Activated CD8-positive, alpha-beta memory T cell treated with anti-CD3 and anti-CD28 coated beads for 36 hours (primary cell): ENCODE data around the gene DNAH12. TPM values are rescaled to one million over a fixed set of nuclear protein-coding genes. Genes with fewer than 3 reads are reported as not detected.
"Not testable (repeated sequence)": the region's sequence is repeated elsewhere in the genome, so short reads cannot be mapped to it uniquely, and the experiment has no call there.

ENCODE experiments used
- CTCF ChIA-PET: fragments of 350-600 bp; sonication (Branson Sonifier 250); formaldehyde crosslinking; loops from one replicate; lab custom pipeline; 2021; ENCODE audit warnings: antibody characterized with exemption; lab: Charles Lee
- POLR2A ChIA-PET: fragments of 350-600 bp; sonication (Branson Sonifier 250); formaldehyde crosslinking; loops from one replicate; lab custom pipeline; 2021; ENCODE audit warnings: antibody characterized with exemption; lab: Charles Lee
- total RNA-seq, 2 experiments: library from RNA; stranded (reverse); gene quantifications; one replicate each; pipeline ENCODE4 v1.2.3, GENCODE V29; 2021

The DNAH12 gene
- total RNA-seq, 2 experiments from 2014 or later, result 0.08 TPM; not detected in 1

DNA sequence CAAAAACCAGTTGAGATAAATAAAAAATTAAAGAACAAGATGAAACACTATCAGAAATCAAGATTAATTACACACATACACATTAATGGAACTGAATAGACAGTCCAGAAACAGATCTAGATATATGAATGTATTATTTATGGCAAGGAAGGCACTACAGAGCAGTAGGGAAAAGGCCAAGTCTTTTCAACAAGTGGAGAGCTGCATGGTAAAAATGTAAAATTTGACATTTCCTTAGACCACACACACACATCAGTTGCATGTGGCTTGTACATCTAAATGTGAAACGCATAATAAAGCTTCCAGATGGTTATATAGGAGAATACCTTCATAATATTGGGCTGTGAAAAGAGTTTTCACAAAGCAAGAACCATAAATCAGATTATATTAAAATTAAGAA lies 193.9 kb downstream of the DNAH12 start:
- POLR2A ChIA-PET, result no interaction called here
- CTCF ChIA-PET, result no interaction called here

DNA sequence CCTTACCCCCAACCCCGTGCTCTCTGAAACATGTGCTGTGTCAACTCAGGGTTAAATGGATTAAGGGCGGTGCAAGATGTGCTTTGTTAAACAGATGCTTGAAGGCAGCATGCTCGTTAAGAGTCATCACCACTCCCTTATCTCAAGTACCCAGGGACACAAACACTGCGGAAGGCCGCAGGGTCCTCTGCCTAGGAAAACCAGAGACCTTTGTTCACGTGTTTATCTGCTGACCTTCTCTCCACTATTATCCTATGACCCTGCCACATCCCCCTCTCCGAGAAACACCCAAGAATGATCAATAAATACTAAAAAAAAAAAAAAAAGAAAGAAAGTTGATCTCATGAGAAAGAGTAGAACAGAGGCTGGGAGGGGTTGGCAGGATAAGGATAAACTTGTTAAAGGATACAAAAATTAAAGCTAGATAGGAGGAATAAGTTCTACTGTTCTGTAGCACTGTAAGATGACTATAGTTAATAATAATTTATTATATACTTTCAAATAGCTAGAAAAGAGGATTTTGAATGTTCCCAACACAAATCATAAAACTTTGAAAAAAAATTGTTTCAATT lies 205.0 kb downstream of the DNAH12 start:
- CTCF ChIA-PET, POLR2A ChIA-PET: not testable (repeated sequence)

DNA sequence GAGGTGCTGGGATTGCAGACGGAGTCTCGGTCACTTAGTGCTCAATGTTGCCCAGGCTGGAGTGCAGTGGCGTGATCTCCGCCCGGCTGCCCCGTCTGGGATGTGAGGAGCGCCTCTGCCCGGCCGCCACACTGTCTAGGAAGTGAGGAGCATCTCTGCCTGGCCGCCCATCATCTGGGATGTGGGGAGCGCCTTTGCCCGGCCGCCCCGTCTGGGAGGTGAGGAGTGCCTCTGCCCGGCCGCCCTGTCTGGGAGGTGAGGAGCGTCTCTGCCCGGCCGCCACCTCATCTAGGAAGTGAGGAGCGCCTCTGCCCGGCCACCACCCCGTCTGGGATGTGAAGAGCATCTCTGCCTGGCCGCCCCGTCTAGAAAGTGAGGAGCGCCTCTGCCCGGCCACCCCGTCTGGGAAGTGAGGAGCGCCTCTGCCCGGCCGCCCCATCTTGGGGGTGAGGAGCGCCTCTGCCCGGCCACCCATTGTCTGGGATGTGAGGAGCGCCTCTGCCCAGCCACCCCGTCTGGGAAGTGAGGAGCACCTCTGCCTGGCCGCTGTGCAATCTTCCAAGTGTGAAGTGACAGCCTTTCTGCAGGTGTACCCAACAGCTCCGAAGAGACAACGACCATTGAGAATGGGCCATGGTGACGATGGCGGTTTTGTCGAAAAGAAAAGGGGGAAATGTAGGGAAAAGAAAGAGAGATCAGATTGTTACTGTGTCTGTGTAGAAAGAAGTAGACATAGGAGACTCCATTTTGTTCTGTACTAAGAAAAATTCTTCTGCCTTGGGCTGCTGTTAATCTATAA lies 205.7 kb downstream of the DNAH12 start:
- POLR2A ChIA-PET, CTCF ChIA-PET: not testable (repeated sequence)

DNA sequence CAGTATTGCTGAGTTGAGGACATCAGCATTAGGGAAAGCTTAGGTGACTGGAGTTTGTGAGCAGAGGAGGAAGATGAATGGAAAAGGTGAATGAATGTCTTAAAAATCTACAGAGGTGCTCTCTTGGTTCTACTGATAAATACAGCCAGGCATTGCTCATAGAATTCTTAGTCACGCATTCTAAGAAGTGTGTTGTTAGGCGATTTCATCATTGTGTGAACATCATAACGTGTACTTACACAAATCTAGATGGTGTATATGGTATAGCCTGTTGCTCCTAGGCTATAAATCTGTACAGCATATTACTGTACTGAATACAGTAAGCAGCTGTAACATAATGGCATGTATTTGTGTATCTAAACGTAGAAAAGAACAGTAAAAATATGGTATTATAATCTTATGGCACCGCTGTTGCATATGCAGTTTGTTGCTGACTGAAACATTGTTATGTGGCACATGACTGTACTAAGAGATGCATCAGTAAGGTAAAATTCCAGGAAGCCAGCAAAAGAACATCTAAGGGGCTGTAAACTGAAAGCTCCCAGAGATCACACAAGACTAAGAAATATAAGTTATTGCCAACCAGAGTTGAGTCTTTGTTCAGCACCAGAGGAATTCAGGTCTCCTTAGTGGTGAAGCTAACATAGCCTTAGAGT lies 208.7 kb downstream of the DNAH12 start:
- CTCF ChIA-PET, result interaction anchor here (1.7 kb wide), 1 partner anchor 61 kb away, joined by 4 read pairs; no protein-coding TSS in a partner anchor
- POLR2A ChIA-PET, result no interaction called here

DNA sequence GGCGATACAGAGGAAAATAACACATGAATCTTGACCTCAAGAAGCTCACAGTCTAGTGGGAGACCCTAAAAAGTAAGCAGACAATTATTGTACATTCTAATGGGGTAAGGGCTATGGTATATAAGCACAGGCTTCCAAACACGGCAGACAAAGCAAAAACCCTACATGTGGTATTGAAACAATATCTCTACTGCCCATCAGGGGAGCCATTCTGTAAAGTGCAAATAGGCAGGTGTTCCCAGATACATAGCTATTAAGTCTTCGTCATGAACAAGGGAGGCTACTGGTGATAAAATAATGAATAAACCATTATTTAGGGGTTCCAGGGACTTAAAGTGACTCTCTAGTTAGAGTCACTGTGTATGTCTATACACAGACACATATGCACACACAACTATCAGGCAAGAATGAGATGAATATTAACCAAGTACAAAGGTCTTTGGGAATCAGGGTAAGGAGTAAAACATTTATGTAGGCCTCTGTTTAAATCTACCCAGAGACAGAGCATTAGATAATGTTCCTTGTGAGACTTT lies 213.0 kb downstream of the DNAH12 start:
- CTCF ChIA-PET, result no interaction called here
- POLR2A ChIA-PET, result no interaction called here

DNA sequence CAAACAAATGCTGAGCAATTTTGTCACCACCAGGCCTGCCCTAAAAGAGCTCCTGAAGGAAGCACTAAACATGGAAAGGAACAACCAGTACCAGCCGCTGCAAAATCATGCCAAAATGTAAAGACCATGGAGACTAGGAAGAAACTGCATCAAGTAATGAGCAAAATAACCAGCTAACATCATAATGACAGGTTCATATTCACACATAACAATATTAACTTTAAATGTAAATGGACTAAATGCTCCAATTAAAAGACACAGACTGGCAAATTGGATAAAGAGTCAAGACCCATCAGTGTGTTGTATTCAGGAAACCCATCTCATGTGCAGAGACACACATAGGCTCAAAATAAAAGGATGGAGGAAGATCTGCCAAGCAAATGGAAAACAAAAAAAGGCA lies 217.6 kb downstream of the DNAH12 start:
- POLR2A ChIA-PET, CTCF ChIA-PET: not testable (repeated sequence)

DNA sequence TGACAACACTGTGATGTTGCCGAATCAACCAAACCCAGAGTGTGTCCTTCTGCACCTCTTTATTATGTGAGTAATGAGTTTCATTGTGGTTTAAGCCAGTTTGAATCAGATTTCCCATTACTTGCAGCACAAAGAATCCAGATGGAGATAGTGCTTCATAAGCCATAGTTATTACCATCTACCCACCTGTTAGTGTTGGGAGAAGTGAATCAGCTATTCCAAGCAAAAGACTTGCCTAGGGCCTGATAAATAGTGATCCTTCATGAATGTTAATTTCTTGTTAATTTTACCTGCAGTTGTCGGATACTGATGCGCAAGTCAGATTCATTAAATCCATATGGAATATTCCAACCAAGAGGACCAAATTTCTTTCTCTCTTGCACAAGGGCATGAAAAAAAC lies 229.9 kb downstream of the DNAH12 start:
- POLR2A ChIA-PET, result no interaction called here
- CTCF ChIA-PET, result no interaction called here

DNA sequence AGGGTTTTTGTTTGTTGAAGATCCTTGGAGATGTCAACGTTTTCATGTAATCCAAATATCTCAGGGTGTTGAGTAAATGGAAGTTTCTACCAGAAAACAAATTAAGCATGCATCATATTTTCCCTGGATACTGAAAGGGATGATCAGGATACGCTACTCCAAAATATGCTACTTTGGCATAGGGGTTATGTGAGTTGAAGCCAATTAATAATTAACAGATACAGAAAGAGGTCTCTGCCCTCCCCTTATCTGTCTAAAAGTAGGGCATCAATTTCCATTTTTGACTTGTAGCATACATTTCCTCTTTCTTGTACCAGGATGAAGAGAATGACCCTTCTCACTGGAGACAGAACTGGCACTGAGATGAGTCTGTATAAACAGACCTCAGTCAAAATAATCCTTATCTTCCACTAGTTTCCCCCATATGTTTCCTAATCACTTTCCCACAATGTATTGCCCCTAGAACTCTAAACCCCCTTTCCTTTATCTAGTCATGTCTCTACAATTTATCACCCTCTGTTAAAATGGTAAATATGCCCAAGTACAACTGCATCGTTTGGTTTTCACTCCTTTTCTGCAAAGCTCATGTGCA lies 234.3 kb downstream of the DNAH12 start:
- ChIA-PET CTCF (no interaction called here), POLR2A (no interaction called here)

DNA sequence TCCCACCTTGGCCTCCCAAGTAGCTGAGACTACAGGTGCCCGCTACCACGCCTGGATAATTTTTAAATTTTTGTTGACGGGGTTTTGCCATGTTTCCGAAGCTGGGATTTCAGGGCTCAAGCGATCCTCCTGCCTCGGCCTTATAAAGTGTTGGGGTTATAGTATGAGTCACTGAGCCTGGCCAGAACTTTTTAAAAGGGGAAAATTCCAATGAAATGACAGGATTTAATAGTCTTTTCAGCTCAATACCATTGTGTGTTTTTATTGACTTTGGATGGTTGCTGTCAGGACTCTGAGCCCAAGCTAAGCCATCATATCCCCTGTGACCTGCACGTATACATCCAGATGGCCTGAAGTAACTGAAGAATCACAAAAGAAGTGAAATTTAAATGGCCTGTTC lies 240.6 kb downstream of the DNAH12 start:
- CTCF ChIA-PET, result interaction anchor here (0.7 kb wide), 1 partner anchor 191 kb away, joined by 3 read pairs; no protein-coding TSS in a partner anchor
- POLR2A ChIA-PET, result not testable (repeated sequence)

DNA sequence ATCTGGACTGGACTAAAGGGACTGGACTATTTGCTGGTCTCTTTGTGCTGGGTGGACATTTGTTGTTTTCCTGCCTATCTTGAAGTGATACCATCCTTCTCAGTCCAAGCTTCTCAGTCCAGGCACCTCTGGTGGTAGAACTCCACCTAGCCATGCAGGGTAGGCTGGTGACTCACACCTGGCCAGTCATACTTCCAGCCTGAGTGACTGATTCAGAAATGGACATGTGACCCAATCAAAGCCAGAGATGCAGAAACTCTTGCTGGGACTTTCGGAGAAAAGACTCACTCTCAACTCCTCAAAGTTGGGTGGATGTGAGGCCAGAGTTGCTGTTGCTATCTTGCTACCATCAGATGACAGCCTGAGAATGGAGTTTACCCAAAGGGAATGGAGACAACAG lies 246.1 kb downstream of the DNAH12 start:
- ChIA-PET CTCF (no interaction called here), POLR2A (no interaction called here)

DNA sequence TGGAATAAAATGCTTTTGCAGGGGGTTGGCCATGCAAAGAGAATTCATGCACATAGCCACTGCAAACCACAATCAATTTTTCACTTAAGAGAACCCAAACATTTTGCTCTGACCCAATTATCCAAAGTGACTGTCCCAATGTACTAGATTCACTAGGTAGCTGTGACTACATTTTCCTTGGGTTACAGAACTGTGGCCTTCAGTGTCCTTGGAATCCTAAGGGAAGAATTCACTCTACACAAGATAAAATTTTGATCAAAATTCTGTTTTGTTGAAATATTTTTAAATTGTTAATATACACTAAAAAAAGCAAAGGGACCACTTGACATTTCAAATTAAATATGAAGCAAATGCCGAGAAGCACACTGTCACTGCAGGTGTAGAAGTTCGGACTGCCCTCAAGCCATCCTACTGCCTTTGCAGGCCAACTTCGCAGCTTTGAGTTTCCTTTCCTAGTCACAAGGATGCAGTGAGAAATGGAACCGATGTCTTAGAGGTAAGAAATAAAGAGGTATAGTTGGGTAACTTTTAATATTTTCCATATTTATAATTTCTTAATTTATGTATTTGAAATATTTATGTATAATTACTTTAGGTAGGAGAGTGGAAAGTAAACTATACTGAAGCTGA lies 251.1 kb downstream of the DNAH12 start:
- POLR2A ChIA-PET, result no interaction called here
- CTCF ChIA-PET, result no interaction called here

DNA sequence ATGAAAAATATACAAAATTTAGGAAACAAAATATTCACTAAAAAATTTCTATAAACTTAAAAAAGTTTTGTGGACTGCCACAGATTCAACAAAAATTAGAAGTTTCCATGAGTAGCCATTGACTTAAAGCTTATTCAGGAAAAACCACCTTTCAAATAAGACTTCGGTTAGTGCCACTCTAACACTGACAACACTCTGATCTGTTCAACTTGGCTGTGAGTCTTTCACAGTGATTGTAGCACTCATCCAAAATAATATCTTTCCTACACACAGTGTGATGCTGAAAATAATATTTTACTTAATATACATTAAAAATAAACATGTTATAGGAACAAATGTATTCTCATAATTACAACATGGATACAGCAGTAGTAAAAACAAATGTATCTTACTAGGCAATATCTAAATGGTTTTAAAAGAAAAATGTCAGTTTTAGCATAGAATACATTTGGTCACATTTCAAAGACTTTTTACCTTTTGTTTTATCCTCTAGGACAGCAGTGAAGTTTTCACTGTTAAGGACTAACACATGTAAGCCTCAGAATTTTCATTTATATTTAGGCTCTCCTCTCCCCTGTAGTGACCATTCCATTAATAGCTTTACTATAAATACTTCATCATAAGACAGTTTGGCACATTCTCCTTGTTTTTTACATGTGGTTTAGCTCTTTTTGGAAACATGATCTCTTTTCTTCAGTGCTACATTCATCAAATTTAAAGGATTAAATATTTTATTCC lies 251.8 kb downstream of the DNAH12 start, which contains the start of gene ASB14:
Gene ASB14, minus strand, starts transcription at position 527 of the 738 bp plus-strand sequence. CDS start 652 bp downstream, outside the sequence.
- ChIA-PET CTCF (no interaction called here), POLR2A (no interaction called here)

DNA sequence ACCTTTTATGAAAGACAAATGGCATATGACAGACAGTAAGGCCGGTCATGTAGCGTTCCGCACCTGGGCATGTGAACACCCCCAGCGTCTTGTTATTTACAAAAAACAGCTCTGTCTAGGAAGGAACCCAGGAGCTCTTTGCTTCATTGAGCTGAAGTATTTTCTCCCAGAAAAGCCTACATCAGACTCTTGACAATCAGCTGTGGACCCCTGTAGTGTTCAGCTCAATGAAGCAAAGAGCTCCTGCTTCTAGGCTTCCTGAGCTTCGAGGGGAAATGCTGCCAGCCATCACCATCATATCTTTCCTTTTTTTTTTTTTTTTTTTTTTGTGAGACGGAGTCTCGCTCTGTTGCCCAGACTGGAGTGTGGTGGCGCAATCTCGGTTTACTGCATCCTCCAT lies 255.7 kb downstream of the DNAH12 start:
- CTCF ChIA-PET, result interaction anchor here (0.6 to 0.7 kb wide), 2 partner anchors 63 to 233 kb away, joined by 4 read pairs; no protein-coding TSS in a partner anchor
- POLR2A ChIA-PET, result no interaction called here

DNA sequence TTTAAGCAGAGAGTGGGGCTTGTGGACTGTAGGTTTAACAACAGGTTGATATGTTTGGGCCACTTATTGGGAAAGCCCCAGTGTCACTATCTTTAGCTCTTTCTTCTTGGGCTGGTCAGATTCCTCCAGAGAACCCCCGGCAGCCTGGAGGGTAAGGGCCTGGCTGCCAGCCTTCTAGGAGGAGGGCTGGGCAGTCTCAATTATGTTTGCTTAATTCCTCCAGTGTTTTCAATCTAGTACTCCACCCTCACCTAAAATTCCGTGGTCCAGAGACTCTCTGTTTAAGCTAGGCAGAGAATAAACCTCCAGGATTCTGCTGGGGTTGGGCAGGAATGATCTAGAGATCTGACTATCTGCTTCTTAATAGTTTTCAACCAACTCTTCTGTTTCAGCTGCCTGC lies 256.9 kb downstream of the DNAH12 start:
- POLR2A ChIA-PET, result no interaction called here
- CTCF ChIA-PET, result interaction anchor here (0.6 kb wide), 1 partner anchor 233 kb away, joined by 3 read pairs; no protein-coding TSS in a partner anchor

DNA sequence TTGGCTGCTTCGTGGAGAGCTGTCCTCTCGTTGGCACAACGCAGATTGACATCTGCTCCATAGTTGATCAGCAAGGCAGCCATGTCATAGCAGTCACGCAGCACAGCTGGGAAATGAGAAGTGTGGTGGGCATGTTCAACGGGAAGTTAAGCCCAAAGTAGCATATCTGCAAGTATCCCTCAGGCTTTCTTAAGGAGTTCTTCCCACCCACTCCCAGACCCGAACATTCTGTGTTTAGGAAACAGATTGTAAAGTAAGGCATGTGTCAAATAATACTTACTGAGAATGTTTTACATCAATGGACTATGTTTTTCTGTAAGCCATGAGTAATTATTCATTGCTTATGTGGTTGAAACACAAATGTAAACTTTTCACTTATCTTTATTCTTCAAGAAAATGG lies 260.8 kb downstream of the DNAH12 start:
- POLR2A ChIA-PET, result no interaction called here

DNA sequence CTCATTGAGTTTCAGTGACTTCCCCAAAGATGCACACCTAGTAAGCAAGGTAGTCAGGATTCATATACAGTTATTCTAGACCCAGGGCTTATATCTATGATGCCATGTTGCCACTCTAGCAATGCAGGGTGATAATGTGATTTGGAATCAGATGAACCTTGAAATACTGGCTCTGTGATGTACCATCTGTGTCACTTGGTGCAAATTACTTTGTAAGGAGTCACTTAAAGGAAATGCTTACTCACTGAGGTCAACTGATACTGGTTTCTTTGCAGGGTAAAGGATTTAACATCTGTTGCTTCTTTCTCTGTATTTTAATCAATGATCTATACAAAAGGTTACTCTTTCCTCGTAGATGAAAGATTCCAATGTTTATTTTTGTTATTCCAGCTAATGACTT lies 262.4 kb downstream of the DNAH12 start:
- POLR2A ChIA-PET, result no interaction called here
- CTCF ChIA-PET, result no interaction called here

More for the DNA sequence above, 260.8 kb downstream of the DNAH12 start:
- CTCF ChIA-PET, result no interaction called here

DNA sequence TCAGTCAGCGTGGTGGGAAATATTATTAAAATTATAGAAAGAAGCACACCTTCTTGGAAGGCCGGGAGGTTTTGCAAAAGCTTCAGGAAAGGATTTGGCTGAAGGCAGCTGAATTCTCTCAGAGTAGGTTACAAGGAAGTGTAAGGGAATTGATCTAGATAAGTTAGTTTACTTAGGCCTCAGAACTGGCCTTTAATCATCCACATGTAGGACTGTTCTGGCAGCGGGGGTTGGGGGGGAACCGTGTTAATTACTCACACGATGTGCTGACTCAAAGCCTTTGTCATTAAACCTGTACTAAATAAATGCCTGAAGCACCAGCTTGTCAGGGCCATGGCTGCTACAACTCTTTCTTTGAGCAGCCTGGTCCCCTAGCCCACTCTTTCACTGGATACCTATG lies 264.5 kb downstream of the DNAH12 start:
- CTCF ChIA-PET, result interaction anchor here (0.7 to 1.0 kb wide), 2 partner anchors 9 to 22 kb away, joined by 3 read pairs; no protein-coding TSS in a partner anchor
- POLR2A ChIA-PET, result no interaction called here

DNA sequence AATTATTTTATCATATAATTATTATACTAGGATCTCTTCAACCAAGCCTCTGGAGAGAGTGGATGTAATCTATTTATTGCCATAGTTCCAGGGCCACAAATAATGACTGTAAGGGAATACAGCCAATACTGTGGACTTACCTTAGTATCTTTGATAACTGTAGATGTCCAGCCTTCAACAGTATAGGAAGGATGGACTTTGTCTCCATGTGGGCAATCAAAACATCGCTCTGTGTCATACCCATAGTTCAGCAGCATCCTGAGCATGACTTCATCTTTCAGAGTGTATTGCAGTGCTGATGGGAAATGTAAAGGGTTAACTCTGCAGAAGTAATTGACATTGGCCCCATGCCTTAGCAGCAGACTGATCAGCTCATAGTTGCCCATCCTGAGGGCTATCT lies 265.9 kb downstream of the DNAH12 start:
- ChIA-PET POLR2A (no interaction called here), CTCF (no interaction called here)

DNA sequence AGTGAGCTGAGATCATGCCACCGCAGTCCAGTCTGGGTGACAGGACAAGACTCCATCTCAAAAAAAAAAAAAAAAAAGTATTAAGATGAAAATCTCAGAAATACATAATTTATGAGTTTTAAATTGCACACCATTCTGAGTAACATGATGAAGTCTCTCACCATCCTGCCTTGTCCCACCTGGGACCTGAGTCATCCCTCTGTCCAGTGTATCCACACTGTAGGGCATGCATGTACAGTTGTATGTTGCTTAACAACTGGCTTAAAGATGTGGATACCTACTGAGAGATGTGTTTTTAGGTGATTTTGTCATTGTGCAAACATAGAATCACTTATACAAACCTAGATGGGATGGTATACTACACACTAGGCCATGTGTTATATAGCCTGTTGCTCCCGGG lies 268.8 kb downstream of the DNAH12 start:
- POLR2A ChIA-PET, result no interaction called here
- CTCF ChIA-PET, result no interaction called here
